ENCODE results near the gene SCP2.

GRCh38 chr1:53024117-53024516 lies 97.0 kb downstream of the SCP2 start:
- TF ChIP-seq, protein P1, sequence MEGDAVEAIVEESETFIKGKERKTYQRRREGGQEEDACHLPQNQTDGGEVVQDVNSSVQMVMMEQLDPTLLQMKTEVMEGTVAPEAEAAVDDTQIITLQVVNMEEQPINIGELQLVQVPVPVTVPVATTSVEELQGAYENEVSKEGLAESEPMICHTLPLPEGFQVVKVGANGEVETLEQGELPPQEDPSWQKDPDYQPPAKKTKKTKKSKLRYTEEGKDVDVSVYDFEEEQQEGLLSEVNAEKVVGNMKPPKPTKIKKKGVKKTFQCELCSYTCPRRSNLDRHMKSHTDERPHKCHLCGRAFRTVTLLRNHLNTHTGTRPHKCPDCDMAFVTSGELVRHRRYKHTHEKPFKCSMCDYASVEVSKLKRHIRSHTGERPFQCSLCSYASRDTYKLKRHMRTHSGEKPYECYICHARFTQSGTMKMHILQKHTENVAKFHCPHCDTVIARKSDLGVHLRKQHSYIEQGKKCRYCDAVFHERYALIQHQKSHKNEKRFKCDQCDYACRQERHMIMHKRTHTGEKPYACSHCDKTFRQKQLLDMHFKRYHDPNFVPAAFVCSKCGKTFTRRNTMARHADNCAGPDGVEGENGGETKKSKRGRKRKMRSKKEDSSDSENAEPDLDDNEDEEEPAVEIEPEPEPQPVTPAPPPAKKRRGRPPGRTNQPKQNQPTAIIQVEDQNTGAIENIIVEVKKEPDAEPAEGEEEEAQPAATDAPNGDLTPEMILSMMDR (IDR thresholded peaks at IDR 0.05): no peak
- TF ChIP-seq POLR2A (IDR thresholded peaks at IDR 0.05; ENCODE audit: low read length) (no peak), REST (IDR thresholded peaks at IDR 0.05) (no peak), CEBPB (IDR thresholded peaks at IDR 0.05) (no peak), JUN (IDR thresholded peaks at IDR 0.05) (no peak), MAX (IDR thresholded peaks at IDR 0.05) (no peak), USF2 (IDR thresholded peaks at IDR 0.05) (no peak), HOXA7 (CRISPR knock-in tag; IDR thresholded peaks at IDR 0.05) (no peak), NFE2L2 (conservative IDR thresholded peaks at IDR 0.05; ENCODE audit: low read length) (no peak), ZFP36 (IDR thresholded peaks at IDR 0.05; ENCODE audit: borderline replicate concordance, partially characterized antibody) (no peak)
- TF ChIP-seq, protein P2, sequence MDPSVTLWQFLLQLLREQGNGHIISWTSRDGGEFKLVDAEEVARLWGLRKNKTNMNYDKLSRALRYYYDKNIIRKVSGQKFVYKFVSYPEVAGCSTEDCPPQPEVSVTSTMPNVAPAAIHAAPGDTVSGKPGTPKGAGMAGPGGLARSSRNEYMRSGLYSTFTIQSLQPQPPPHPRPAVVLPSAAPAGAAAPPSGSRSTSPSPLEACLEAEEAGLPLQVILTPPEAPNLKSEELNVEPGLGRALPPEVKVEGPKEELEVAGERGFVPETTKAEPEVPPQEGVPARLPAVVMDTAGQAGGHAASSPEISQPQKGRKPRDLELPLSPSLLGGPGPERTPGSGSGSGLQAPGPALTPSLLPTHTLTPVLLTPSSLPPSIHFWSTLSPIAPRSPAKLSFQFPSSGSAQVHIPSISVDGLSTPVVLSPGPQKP (IDR thresholded peaks at IDR 0.05; ENCODE audit: low read depth, low read length): no peak
